LoVo (cell line): Measurements from ENCODE around the gene ITPR2.
"Not testable (repeated sequence)": the region's sequence is repeated elsewhere in the genome, so short reads cannot be mapped to it uniquely, and the experiment has no call there.

ENCODE experiments used
- DNase-seq: peaks from one replicate; pipeline ENCODE4 v3.0.0-alpha.2; 2016; ENCODE audit warnings: low spot score

The ITPR2 gene

GRCh38 chr12:26661399-26661798 lies 171.6 kb downstream of the ITPR2 start:
- no peak for DNase-seq

DNA sequence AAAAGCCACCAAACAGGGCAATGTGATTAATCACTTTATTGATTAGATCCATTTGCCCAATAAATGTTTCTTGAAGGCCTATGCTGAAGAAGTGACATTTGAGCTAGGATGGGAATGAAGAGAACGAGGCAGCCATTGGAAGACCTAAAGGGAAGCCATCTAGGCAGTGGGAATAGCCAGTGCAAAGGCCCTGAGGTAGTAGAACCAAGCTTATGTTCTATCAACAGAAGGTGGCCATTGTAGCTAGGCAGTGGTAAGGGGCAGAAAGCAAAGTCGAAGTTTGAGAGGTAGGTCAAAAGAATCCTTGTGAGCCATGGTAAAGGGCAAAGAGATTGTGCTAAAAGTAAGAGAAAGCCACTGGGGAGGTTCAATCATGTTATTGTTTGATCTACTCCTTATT lies 173.1 kb downstream of the ITPR2 start:
- no peak for DNase-seq

- DNase-seq: no peak
Measured at GRCh38 chr12:26658991-26659390, 174.0 kb downstream of the ITPR2 start.

DNA sequence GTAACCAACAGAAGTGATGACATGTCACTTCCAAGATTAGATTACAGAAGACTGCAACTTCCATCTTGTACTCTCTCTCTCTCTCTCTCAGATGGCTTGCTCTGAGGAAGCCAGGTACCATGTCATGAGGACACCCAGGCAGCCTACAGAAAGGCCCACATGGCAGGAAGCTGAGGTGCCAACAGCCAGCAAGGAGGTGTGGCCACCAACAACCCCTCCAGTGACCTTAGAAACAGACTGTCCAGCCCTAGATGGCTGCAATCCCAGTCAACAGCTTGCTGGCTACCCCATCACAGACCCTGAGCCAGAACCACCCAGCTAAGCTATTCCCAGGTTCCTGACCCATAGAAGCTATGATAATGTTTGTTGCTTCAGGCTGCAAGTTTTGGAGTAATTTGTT lies 178.4 kb downstream of the ITPR2 start:
- DNase-seq: no peak

DNA sequence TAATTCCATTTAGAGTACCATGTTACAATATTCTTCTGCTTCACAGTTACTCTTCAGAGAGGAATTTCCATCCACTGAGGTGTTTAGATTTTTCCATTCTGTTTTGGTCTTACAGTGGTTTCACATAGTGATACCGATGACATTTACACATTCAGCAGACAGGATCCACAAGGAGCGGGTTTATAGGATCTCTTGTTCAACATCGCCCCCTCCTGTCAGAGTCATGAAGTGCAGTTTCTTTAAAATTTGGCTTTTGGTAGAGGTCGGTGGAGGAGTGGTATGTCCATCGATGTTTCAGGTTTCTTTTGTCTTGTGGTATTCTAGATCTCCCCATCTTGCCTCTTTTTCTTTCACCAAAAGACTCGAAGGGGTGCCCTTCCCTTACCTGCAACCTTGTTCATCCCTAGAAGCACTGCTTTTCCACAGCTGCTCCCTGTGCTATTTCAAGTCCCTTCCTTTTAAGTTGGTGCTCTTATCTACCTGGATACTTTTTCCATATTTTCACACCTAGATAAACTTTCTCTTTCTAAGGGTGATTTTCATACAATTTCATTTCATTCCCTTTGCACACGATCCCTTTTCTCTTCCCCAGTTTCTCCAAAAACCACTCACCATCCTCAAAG lies 181.3 kb downstream of the ITPR2 start:
- peak; percentile 25 for DNase-seq

DNA sequence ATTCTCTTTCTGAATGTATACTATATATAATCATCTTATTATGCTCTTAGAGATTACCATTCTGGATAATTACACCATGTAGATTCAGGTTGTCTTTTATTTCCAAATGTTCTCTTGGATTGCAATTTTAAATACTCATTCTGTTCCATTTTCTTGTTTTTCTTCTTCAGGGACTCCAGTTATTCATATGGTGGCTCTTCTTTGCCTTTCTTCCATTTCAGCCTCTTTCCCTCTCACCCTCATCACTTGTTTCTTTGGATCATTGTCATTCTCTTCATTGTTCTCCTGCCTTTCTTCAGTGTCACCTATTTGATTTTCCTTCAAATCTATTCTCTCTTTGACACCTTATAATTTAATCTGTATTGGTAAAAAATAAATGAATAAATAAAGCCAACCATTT lies 182.0 kb downstream of the ITPR2 start:
- DNase-seq: no peak

- no peak for DNase-seq
Measured at GRCh38 chr12:26648999-26649398, 184.0 kb downstream of the ITPR2 start.

DNA sequence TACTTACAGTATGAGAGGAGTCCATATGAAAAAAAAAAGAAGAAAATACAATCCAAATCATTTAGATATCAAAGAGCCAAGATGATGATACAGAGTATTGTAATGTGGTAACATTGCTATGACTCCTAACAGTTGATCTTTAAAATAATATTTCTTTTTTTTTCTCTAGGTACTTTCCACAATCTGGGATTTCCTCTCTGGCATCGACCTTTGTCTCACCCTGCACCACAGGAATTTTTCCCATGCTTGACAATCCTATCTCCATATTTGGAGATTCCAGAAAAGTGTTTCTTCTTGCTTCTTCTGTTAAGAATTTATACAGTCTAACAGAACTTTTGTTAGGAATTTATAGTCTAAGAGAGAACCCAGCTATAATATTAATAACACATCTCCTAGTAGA lies 184.4 kb downstream of the ITPR2 start:
- DNase-seq: peak; percentile 21

DNA sequence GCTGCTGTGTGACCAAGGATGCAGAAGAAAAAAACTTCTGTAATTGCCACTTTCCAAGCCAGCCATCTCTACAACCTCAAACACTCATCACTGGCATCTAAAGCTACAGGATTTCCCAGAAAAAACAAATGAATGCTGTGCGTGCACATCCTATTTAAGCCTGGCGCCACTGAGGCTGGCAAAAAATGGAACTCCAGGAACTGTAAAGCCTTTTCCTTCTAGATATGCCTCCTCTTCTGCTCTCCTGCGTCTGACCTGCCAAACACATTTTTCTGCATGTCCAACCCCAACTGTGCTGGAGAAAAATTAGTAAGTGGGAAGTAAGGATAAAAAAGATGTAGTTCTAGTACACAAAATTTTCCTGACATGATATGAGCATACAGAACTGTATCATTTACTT lies 184.9 kb downstream of the ITPR2 start:
- no peak for DNase-seq

- DNase-seq: no peak
Measured at GRCh38 chr12:26647088-26647487, 185.9 kb downstream of the ITPR2 start.

GRCh38 chr12:26646571-26646970 lies 186.4 kb downstream of the ITPR2 start:
- DNase-seq: no peak

DNA sequence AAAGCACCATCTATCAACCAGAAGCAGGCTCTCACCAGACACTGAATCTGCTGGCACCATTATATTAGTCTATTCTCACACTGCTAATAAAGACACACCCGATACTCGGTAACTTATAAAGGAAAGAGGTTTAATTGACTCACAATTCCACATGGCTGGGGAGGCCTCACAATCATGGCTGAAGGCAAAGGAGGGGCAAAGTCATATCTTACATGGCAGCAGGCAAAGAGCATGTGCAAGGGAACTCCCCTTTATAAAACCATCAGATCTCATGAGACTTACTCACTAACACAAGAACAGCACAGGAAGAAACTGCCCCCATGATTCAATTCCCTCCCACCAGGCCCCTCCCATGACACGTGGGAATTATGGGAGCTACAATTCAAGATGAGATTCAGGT lies 188.6 kb downstream of the ITPR2 start:
- not testable (repeated sequence) for DNase-seq

- no peak for DNase-seq
Measured at GRCh38 chr12:26643532-26644315, 189.3 kb downstream of the ITPR2 start.

DNA sequence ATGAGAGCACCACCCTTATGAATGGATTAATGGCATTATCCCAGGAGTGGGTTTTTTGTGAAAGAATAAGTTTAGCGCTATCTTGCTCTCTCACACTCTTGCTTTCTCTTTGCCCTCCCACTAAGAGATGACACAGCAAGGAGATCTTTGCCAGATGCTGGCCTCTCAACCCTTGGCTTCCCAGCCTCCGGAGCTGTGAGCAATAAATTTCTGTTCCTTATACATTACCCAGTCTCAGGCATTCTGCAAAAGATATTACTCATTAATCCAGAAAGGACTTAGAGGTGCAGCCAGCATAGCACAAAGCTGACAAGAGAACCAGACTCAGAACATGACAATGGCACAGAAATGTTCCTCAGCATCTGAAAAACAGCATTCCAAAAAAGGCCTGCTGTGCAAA lies 190.6 kb downstream of the ITPR2 start:
- DNase-seq: no peak

DNA sequence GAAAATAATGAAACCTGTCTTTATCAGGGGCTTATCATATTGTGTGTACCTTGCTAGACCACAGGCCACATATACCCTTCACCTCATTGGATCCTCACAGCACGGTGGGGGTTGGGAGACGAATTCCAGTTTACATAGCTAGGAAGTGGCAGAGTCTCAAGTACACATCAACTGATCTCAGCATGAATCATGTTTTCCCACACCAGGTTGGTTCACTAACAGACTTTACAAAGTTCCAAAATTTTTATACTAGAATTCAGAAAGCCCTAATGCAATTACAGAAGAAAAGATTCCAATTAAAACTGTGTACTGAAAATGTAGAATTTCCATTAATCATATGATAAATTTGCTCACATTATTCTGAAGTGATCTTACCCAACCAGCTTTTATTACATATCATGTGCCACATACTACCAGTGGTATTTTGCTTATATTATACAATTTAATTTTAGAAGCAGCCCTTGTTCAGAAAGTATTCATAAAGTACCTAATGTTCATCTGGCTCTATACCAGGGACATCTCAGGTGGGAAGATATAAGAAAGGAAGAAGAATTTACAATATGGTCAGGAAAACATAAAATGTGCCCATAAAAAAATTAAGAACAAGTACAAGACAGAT lies 196.2 kb downstream of the ITPR2 start:
- DNase-seq: no peak

GRCh38 chr12:26633591-26634210 lies 199.3 kb downstream of the ITPR2 start:
- DNase-seq: no peak

GRCh38 chr12:26632756-26633155 lies 200.2 kb downstream of the ITPR2 start:
- DNase-seq: no peak

GRCh38 chr12:26631846-26632245 lies 201.1 kb downstream of the ITPR2 start:
- DNase-seq: no peak

- DNase-seq: peak; percentile 14
Measured at GRCh38 chr12:26630546-26631027, 202.4 kb downstream of the ITPR2 start.

- no peak for DNase-seq
Measured at GRCh38 chr12:26629864-26630263, 203.1 kb downstream of the ITPR2 start.

GRCh38 chr12:26628234-26628633 lies 204.8 kb downstream of the ITPR2 start:
- no peak for DNase-seq

- DNase-seq: no peak
Measured at GRCh38 chr12:26627335-26627734, 205.7 kb downstream of the ITPR2 start.

DNA sequence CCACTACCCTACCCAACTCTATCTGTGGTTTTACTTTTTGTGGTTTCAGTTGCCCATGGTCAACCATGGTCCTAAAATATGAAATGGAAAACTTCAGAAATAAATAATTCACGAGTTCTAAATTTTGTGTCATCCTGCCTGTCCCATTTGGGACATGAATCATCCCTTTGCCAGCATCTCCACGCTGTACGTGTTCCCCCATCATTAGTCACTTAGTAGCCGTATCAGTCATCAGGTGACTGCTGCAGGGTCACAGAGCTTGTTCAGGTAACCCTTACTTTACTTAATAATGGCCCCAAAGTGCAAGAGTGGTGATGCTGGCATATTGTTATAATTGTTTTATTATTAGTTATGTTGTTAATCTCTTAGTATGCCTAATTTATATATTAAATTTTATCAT lies 209.9 kb downstream of the ITPR2 start:
- DNase-seq: no peak
